LHCN-M2 (cell line): Measurements from ENCODE around the gene MYL6B. TPM values are rescaled to one million over a fixed set of nuclear protein-coding genes. Genes with fewer than 3 reads are reported as not detected.
"Not testable (repeated sequence)": the region's sequence is repeated elsewhere in the genome, so short reads cannot be mapped to it uniquely, and the experiment has no call there.

Experiments
- DNase-seq: peaks from one replicate; pipeline ENCODE4 v3.0.0-alpha.2; 2012; ENCODE audit warnings: low read depth
- total RNA-seq: library from RNA; depleted of rRNA; stranded (reverse); fragments of >200 nt; gene quantifications from 2 replicates; pipeline ENCODE4 v1.2.3, GENCODE V29; 2014

The MYL6B gene
- total RNA-seq, 1 experiment from 2014 or later: 136 TPM

GRCh38 chr12:56152756-56153677, 630 bp downstream of the MYL6B start:
- DNase-seq: no peak

GRCh38 chr12:56153678-56154065, 1.3 kb downstream of the MYL6B start:
- no peak for DNase-seq

- peak; percentile 61 for DNase-seq
Measured at GRCh38 chr12:56154246-56154771, 1.9 kb downstream of the MYL6B start.

GRCh38 chr12:56154818-56155217, 2.4 kb downstream of the MYL6B start:
- no peak for DNase-seq

GRCh38 chr12:56155256-56155845, 3.0 kb downstream of the MYL6B start:
- DNase-seq: no peak

- DNase-seq: not testable (repeated sequence)
Measured at GRCh38 chr12:56156464-56157200, 4.2 kb downstream of the MYL6B start.

GRCh38 chr12:56157201-56158028, 5.0 kb downstream of the MYL6B start:
- peak; percentile 87 for DNase-seq

GRCh38 chr12:56158029-56158925, 5.9 kb downstream of the MYL6B start, which contains the start of gene MYL6:
TSS of gene MYL6 (plus strand) at chr12:56158359. CDS start at chr12:56158402, 43 bp downstream.
- peak; percentile 98 for DNase-seq

- peak; percentile 62 for DNase-seq
Measured at GRCh38 chr12:56158926-56159461, 6.6 kb downstream of the MYL6B start.

- DNase-seq: no peak
Measured at GRCh38 chr12:56159482-56160192, 7.2 kb downstream of the MYL6B start.

- peak; percentile 58 for DNase-seq
Measured at GRCh38 chr12:56160193-56160763, 7.9 kb downstream of the MYL6B start.

GRCh38 chr12:56160894-56161689, 8.7 kb downstream of the MYL6B start:
- no peak for DNase-seq

- DNase-seq: no peak
Measured at GRCh38 chr12:56161690-56162351, 9.4 kb downstream of the MYL6B start.

GRCh38 chr12:56162468-56163290, 10.3 kb downstream of the MYL6B start:
- no peak for DNase-seq

GRCh38 chr12:56163533-56164344, 11.4 kb downstream of the MYL6B start:
- DNase-seq: peak; percentile 48
